Keratinocyte (primary cell): ENCODE results near the gene ATF6. TPM values are rescaled to one million over a fixed set of nuclear protein-coding genes. Genes with fewer than 3 reads are reported as not detected.

Experiments used
- DNase-seq: peaks from one replicate; pipeline ENCODE4 v3.0.0-alpha.2; 2011; ENCODE audit warnings: low read depth, missing footprints, low spot score
- FAIRE-seq: peaks from 2 replicates; lab custom pipeline; 2011; peaks lifted over from hg19 to GRCh38; lab: Jason Lieb, UNC
- H2AFZ ChIP-seq: 2 replicates; pipeline ENCODE4 v1.6.0; 2012; ENCODE audit warnings: low read length, control low read depth, inconsistent platforms; ENCODE audit not compliant: control insufficient read depth
- H3K27ac ChIP-seq: 2 replicates; pipeline ENCODE4 v1.5.1; 2011; ENCODE audit warnings: low read length; ENCODE audit not compliant: control insufficient read depth, insufficient read depth
- H3K27me3 ChIP-seq: 3 replicates; pipeline ENCODE4 v1.6.0; 2011; ENCODE audit warnings: low read length; ENCODE audit not compliant: control insufficient read depth, insufficient read depth; ENCODE audit errors: extremely low read depth
- H3K36me3 ChIP-seq, 2 experiments: 2 replicates in 1 of 2; 3 replicates in 1 of 2; pipeline ENCODE4 v1.5.1; 2011; ENCODE audit warnings: low read length in 2 of 2, mild to moderate bottlenecking in 1 of 2; ENCODE audit not compliant: control insufficient read depth in 2 of 2, insufficient read depth in 2 of 2; ENCODE audit errors: extremely low read depth in 1 of 2
- H3K4me1 ChIP-seq: 3 replicates; pipeline ENCODE4 v1.5.1; 2011; ENCODE audit warnings: low read length; ENCODE audit not compliant: control insufficient read depth, insufficient read depth; ENCODE audit errors: extremely low read depth
- H3K4me2 ChIP-seq: 3 replicates; pipeline ENCODE4 v1.6.0; 2011; ENCODE audit warnings: low read depth, low read length; ENCODE audit not compliant: control insufficient read depth, insufficient read depth; ENCODE audit errors: extremely low read depth
- H3K4me3 ChIP-seq, 3 experiments: fragments of 200-600 bp in 1 of 3; sonication (generic) in 1 of 3; 2 replicates in 2 of 3; 3 replicates in 1 of 3; pipeline ENCODE4 v1.5.1; 2011 to 2016; ENCODE audit warnings: low read length in 3 of 3, mild to moderate bottlenecking in 3 of 3, control low read depth in 2 of 3, inconsistent platforms in 1 of 3, low read depth in 1 of 3, mixed read lengths in 1 of 3, mixed run types in 1 of 3, moderate library complexity in 1 of 3; ENCODE audit not compliant: control insufficient read depth in 2 of 3, insufficient read depth in 2 of 3; ENCODE audit errors: extremely low read depth in 1 of 3
- H3K79me2 ChIP-seq: 2 replicates; pipeline ENCODE4 v1.6.0; 2012; ENCODE audit warnings: low read length; ENCODE audit not compliant: control insufficient read depth, insufficient read depth
- H3K9ac ChIP-seq: 3 replicates; pipeline ENCODE4 v1.6.0; 2011; ENCODE audit warnings: low read length; ENCODE audit not compliant: control insufficient read depth, insufficient read depth; ENCODE audit errors: extremely low read depth
- H3K9me1 ChIP-seq: 3 replicates; pipeline ENCODE4 v1.6.0; 2011; ENCODE audit warnings: low read length; ENCODE audit not compliant: control insufficient read depth, insufficient read depth; ENCODE audit errors: extremely low read depth
- H3K9me3 ChIP-seq: 2 replicates; pipeline ENCODE4 v1.5.1; 2012; ENCODE audit warnings: low read depth, low read length; ENCODE audit not compliant: control insufficient read depth
- H4K20me1 ChIP-seq: 3 replicates; pipeline ENCODE4 v1.6.0; 2011; ENCODE audit warnings: low read length; ENCODE audit not compliant: control insufficient read depth, insufficient read depth; ENCODE audit errors: extremely low read depth
- CTCF ChIP-seq, 3 experiments: IDR thresholded peaks in 1 of 3; conservative IDR thresholded peaks in 1 of 3; optimal IDR thresholded peaks in 1 of 3; 2 replicates in 2 of 3; 3 replicates in 1 of 3; pipeline versions ENCODE3 to v1.5.1; 2011; ENCODE audit warnings: low read length in 3 of 3, mild to moderate bottlenecking in 3 of 3, moderate library complexity in 2 of 3, control low read depth in 1 of 3, inconsistent platforms in 1 of 3; ENCODE audit not compliant: insufficient read depth in 2 of 3; ENCODE audit errors: extremely low read depth in 1 of 3
- EZH2 ChIP-seq: IDR thresholded peaks from one replicate; pipeline ENCODE4 v1.6.1; 2012; ENCODE audit warnings: inconsistent platforms, mild to moderate bottlenecking, low read length, moderate library complexity
- dilution Hi-C: fragments of 300-500 bp; cut with MboI; formaldehyde crosslinking; loops from one replicate; pipeline ENCODE4 v1.7.0; 2020; ENCODE audit warnings: low sequenced_read_pairs; ENCODE audit not compliant: extremely low pct_ligation_motif_present
- polyA plus RNA-seq, 5 experiments: library from polyadenylated mRNA; depleted of rRNA in 3 of 5; stranded (reverse) in 3 of 5; stranded (forward) in 1 of 5; unstranded in 1 of 5; fragments of >200 nt; gene quantifications; 1 replicate in 1 of 5; 2 replicates in 3 of 5; 3 replicates in 1 of 5; pipeline versions ENCODE4 v1.2.1 to v1.2.3, GENCODE V29; 2011 to 2012; ENCODE audit warnings: missing spikeins in 2 of 5, low read depth in 1 of 5, low replicate concordance in 1 of 5

Gene ATF6
- polyA plus RNA-seq, 1 donor (not counting 4 experiments of a cell fraction or from before 2014, with no cell fraction given), result 19.7 TPM

- no peak overlapping the region for H3K9ac ChIP-seq
- DNase-seq (no peak), FAIRE-seq (no peak)
- H3K27ac ChIP-seq, result no peak overlapping the region
- H3K79me2 ChIP-seq, result no peaks in the 10 kb centered on the region
- TF ChIP-seq EZH2 (no peak), CTCF (optimal IDR thresholded peaks at IDR 0.05 in 1 of 3, IDR thresholded peaks at IDR 0.05 in 1 of 3, conservative IDR thresholded peaks at IDR 0.05 in 1 of 3; ENCODE audit: extremely low read depth in 1 of 3, insufficient read depth in 2 of 3, low read length in 3 of 3) (no peak)
- no peaks in the 10 kb centered on the region for H3K36me3 ChIP-seq
- dilution Hi-C loops, result no loop called here
- H3K9me3 ChIP-seq, result no peaks in the 10 kb centered on the region
- no peaks in the 10 kb centered on the region for H3K4me1 ChIP-seq
- H3K4me3 ChIP-seq, result no peak overlapping the region
- no peak overlapping the region for H3K4me2 ChIP-seq
- no peak overlapping the region for H2AFZ ChIP-seq
- peaks cover 73% of the 10 kb centered on the region for H3K27me3 ChIP-seq
- no peaks in the 10 kb centered on the region for H4K20me1 ChIP-seq
- no peaks in the 10 kb centered on the region for H3K9me1 ChIP-seq
Observed at GRCh38 chr1:162010175-162010506, 244.0 kb downstream of the ATF6 start.

- dilution Hi-C loops, result no loop called here
- no peaks in the 10 kb centered on the region for H3K36me3 ChIP-seq
- no peaks in the 10 kb centered on the region for H4K20me1 ChIP-seq
- no peak overlapping the region for H3K27ac ChIP-seq
- no peak overlapping the region for H3K4me3 ChIP-seq
- TF ChIP-seq CTCF (optimal IDR thresholded peaks at IDR 0.05 in 1 of 3, IDR thresholded peaks at IDR 0.05 in 1 of 3, conservative IDR thresholded peaks at IDR 0.05 in 1 of 3; ENCODE audit: extremely low read depth in 1 of 3, insufficient read depth in 2 of 3, low read length in 3 of 3) (no peak), EZH2 (no peak)
- no peaks in the 10 kb centered on the region for H3K79me2 ChIP-seq
- no peaks in the 10 kb centered on the region for H3K4me1 ChIP-seq
- no peak overlapping the region for H2AFZ ChIP-seq
- FAIRE-seq (no peak), DNase-seq (no peak)
- peaks cover 67% of the 10 kb centered on the region for H3K27me3 ChIP-seq
- H3K9me1 ChIP-seq, result no peaks in the 10 kb centered on the region
- no peak overlapping the region for H3K4me2 ChIP-seq
- H3K9ac ChIP-seq, result no peak overlapping the region
- no peaks in the 10 kb centered on the region for H3K9me3 ChIP-seq
Observed at GRCh38 chr1:162011337-162012012, 245.4 kb downstream of the ATF6 start.
